ENCODE results near the gene PICALM.

Gene PICALM

GRCh38 chr11:86050196-86050709 lies 18.6 kb downstream of the PICALM start:
- DNase-seq (ENCODE audit: low read depth in 1 of 2, low spot score in 1 of 2), result no peak

GRCh38 chr11:86047275-86047991 lies 21.5 kb downstream of the PICALM start:
- no peak for DNase-seq (ENCODE audit: low read depth in 1 of 2, low spot score in 1 of 2)

- DNase-seq (ENCODE audit: low read depth in 1 of 2, low spot score in 1 of 2), result no peak
These were observed 22.8 kb downstream of the PICALM start for GRCh38 chr11:86046116-86046515.

- DNase-seq (ENCODE audit: low read depth in 1 of 2, low spot score in 1 of 2), result no peak
These were observed 24.9 kb downstream of the PICALM start for GRCh38 chr11:86043765-86044503.

GRCh38 chr11:86041975-86042378 lies 26.9 kb downstream of the PICALM start:
- DNase-seq (ENCODE audit: low read depth in 1 of 2, low spot score in 1 of 2), result peak in 1 of 2 donors; percentile 52

GRCh38 chr11:86040919-86041850 lies 27.7 kb downstream of the PICALM start:
- DNase-seq (ENCODE audit: low read depth in 1 of 2, low spot score in 1 of 2), result no peak

- DNase-seq (ENCODE audit: low read depth in 1 of 2, low spot score in 1 of 2), result no peak
These were observed 29.8 kb downstream of the PICALM start for GRCh38 chr11:86039094-86039493.

GRCh38 chr11:86037743-86038142 lies 31.1 kb downstream of the PICALM start:
- DNase-seq (ENCODE audit: low read depth in 1 of 2, low spot score in 1 of 2), result no peak

GRCh38 chr11:86035920-86036319 lies 33.0 kb downstream of the PICALM start:
- no peak for DNase-seq (ENCODE audit: low read depth in 1 of 2, low spot score in 1 of 2)

GRCh38 chr11:86035164-86035563 lies 33.7 kb downstream of the PICALM start:
- no peak for DNase-seq (ENCODE audit: low read depth in 1 of 2, low spot score in 1 of 2)

- DNase-seq (ENCODE audit: low read depth in 1 of 2, low spot score in 1 of 2), result no peak
These were observed 34.2 kb downstream of the PICALM start for GRCh38 chr11:86034710-86035109.

GRCh38 chr11:86021377-86021776 lies 47.5 kb downstream of the PICALM start:
- no peak for DNase-seq (ENCODE audit: low read depth in 1 of 2, low spot score in 1 of 2)

- DNase-seq (ENCODE audit: low read depth in 1 of 2, low spot score in 1 of 2), result no peak
These were observed 50.6 kb downstream of the PICALM start for GRCh38 chr11:86018249-86018648.

- DNase-seq (ENCODE audit: low read depth in 1 of 2, low spot score in 1 of 2), result no peak
These were observed 52.4 kb downstream of the PICALM start for GRCh38 chr11:86016451-86016850.

- no peak for DNase-seq (ENCODE audit: low read depth in 1 of 2, low spot score in 1 of 2)
These were observed 53.2 kb downstream of the PICALM start for GRCh38 chr11:86015699-86016098.

GRCh38 chr11:86014221-86014620 lies 54.7 kb downstream of the PICALM start:
- no peak for DNase-seq (ENCODE audit: low read depth in 1 of 2, low spot score in 1 of 2)

GRCh38 chr11:86013713-86014112 lies 55.2 kb downstream of the PICALM start:
- no peak for DNase-seq (ENCODE audit: low read depth in 1 of 2, low spot score in 1 of 2)

GRCh38 chr11:86011175-86011574 lies 57.7 kb downstream of the PICALM start:
- no peak for DNase-seq (ENCODE audit: low read depth in 1 of 2, low spot score in 1 of 2)

- DNase-seq (ENCODE audit: low read depth in 1 of 2, low spot score in 1 of 2), result no peak
These were observed 65.2 kb downstream of the PICALM start for GRCh38 chr11:86003654-86004053.

- DNase-seq (ENCODE audit: low read depth in 1 of 2, low spot score in 1 of 2), result no peak
These were observed 66.5 kb downstream of the PICALM start for GRCh38 chr11:86002431-86002830.

- DNase-seq (ENCODE audit: low read depth in 1 of 2, low spot score in 1 of 2), result no peak
These were observed 77.4 kb downstream of the PICALM start for GRCh38 chr11:85991508-85991907.

Data from activated CD4-positive, alpha-beta T cell treated with anti-CD3 and anti-CD28 coated beads, Interleukin-2, amount 50 U/mL, for 24 hours (primary cell).